Astrocyte (in vitro differentiated cells and primary cell): ENCODE data around the gene MEGF8.

Experiments
- EZH2 ChIP-seq: IDR thresholded peaks from 2 replicates; pipeline ENCODE4 v1.6.1; 2012; ENCODE audit warnings: mild to moderate bottlenecking, low read length, inconsistent platforms; ENCODE audit not compliant: insufficient read depth
- TF ChIP-seq, protein P1 (sequence below): IDR thresholded peaks from 2 replicates; pipeline ENCODE4 v1.5.1; 2011; ENCODE audit warnings: low read depth, mild to moderate bottlenecking, inconsistent platforms, low read length, moderate library complexity; ENCODE audit not compliant: insufficient read depth

DNA sequence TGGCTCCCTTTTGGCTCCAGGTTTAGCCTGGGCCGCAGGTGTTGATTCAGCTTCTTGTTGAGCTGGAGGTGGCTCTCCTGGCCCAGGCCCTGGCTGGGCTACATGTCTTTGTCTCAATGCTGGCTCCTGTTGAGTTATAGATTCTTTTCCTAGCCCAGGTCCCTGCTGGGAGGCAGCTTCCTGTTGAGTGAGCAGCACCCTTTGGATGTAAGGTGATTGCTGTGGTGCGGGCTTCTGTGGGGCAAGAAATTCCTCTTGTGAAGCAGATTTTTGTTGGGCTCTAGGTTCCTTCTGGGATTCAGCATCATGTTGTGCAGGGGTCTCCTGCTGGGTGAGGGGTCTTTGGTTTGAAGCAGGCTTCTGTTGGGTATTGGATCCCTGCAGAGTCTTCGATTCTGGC is 101.2 kb downstream of the MEGF8 start:
- TF ChIP-seq, protein P1, sequence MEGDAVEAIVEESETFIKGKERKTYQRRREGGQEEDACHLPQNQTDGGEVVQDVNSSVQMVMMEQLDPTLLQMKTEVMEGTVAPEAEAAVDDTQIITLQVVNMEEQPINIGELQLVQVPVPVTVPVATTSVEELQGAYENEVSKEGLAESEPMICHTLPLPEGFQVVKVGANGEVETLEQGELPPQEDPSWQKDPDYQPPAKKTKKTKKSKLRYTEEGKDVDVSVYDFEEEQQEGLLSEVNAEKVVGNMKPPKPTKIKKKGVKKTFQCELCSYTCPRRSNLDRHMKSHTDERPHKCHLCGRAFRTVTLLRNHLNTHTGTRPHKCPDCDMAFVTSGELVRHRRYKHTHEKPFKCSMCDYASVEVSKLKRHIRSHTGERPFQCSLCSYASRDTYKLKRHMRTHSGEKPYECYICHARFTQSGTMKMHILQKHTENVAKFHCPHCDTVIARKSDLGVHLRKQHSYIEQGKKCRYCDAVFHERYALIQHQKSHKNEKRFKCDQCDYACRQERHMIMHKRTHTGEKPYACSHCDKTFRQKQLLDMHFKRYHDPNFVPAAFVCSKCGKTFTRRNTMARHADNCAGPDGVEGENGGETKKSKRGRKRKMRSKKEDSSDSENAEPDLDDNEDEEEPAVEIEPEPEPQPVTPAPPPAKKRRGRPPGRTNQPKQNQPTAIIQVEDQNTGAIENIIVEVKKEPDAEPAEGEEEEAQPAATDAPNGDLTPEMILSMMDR: no peak
- no peak for TF ChIP-seq EZH2
